C4-2B (cell line): ENCODE results near the gene F2.

ENCODE experiments used
- H3K27ac ChIP-seq: fragments of 450-650 bp; 2 replicates; pipeline ENCODE4 v1.5.1; 2017
- CTCF ChIP-seq: fragments of 450-650 bp; conservative IDR thresholded peaks from 2 replicates; pipeline ENCODE4 v1.5.1; 2017; ENCODE audit warnings: mild to moderate bottlenecking
- ZFX ChIP-seq: fragments of 450-650 bp; IDR thresholded peaks from 2 replicates; pipeline ENCODE4 v1.6.1; 2017

Gene F2

DNA sequence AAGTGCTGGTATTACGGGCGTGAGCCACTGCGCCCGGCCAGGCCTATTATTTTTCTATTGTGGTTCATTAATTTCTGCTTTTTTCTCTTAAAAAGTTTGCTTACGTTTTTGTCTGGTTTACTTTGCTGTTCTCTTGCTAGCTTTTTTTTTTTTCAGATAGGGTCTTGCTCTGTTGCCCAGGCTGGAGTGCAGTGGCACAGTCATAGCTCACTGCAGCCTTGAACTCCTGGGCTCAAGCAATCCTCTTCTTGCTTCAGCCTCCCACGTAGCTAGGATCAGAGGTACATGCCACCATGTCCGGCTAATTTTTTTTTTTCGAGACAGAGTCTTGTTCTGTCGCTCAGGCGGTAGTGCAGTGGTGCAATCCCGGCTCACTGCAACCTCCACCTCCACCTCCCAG lies 18.7 kb downstream of the F2 start:
- no peak overlapping the region for H3K27ac ChIP-seq
- TF ChIP-seq CTCF (no peak), ZFX (no peak)

- no peak overlapping the region for H3K27ac ChIP-seq
- TF ChIP-seq ZFX (no peak), CTCF (no peak)
These were observed 19.9 kb downstream of the F2 start for GRCh38 chr11:46738887-46739286.

- TF ChIP-seq CTCF, result no peak
- TF ChIP-seq ZFX, result no peak
- no peak overlapping the region for H3K27ac ChIP-seq
These were observed 22.8 kb downstream of the F2 start for GRCh38 chr11:46741600-46742484.

DNA sequence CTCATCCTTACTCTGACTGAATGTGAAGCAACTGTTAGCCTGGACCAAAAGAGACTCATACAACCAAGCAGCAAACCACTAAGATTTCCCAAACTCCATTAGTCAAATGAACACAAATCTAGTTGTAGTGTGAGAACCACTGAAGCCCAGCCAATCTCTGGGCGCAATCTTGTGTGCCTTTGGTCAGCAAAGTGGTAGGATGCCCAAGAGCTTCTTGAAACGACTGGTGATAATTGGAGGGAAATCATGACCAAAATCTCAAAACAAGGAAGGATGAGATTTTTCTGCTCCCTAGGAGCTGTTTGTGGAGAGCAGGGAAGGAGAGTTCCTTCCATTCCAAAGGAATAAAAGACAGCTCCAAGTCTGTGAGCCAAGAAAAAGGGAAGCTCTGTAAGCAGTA lies 24.0 kb downstream of the F2 start:
- no peak for TF ChIP-seq CTCF
- TF ChIP-seq ZFX, result no peak
- no peak overlapping the region for H3K27ac ChIP-seq

DNA sequence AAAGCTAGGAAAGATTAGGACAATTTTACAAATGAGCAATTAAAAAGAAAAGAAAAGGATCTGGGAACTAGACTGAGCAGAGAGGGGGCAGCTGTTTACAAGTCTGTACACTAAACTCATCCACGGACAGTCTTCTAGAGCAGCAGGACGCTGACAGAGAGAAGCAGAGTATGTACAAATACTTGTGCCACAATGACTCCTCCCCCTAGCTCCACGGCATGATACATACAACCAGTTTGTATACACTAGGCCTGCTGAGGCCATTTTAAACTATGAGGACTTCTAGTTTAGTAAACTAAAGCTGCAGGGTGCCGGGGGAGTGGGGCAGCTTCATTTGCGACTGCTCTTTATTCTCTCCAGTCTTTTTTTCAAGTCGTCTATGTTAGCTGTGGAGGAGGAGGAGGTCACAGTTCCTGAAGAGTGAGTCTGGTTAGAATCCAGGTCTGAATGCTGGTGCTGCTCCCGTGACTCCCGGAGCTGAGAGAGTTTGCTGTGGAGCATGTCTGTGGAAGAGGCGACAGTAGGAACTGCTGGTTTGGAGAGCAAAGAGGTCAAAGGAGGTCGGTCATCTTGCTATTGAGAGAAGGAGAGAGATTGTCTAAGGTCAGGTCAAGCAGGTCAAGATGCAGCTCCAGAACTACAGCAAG lies 24.8 kb downstream of the F2 start:
- H3K27ac ChIP-seq, result no peak overlapping the region
- TF ChIP-seq CTCF (no peak), ZFX (no peak)

DNA sequence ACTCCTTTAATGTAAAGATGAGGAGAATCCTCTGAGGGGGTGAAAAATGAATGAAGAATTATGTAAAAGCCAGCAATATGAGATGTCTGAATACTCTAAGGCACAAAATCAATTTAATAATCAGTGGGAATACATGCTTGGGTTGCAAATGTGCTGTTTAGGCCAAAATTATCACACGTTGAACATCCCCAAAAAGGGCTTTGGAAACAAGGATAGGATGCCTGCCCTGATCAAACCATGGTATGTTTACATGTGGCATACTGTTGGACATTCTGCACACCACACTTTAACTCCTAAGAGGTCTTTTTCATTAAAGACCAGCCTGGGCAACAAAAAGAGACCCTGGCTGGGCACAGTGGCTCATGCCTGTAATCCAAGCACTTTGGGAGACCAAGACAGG lies 26.3 kb downstream of the F2 start:
- TF ChIP-seq ZFX (no peak), CTCF (no peak)
- H3K27ac ChIP-seq, result no peak overlapping the region

- TF ChIP-seq CTCF, result no peak
- TF ChIP-seq ZFX, result no peak
- no peak overlapping the region for H3K27ac ChIP-seq
These were observed 27.0 kb downstream of the F2 start for GRCh38 chr11:46745995-46746394.
